IMR-90 (cell line): Measurements from ENCODE around the gene RTL9. TPM values are rescaled to one million over a fixed set of nuclear protein-coding genes. Genes with fewer than 3 reads are reported as not detected.

Experiments used
- ATAC-seq: fragments of 200-7000 bp; cut with Tn5 transposase; 2 replicates; pipeline ENCODE4 v1.9.1; 2020; ENCODE audit warnings: low read depth, mild to moderate bottlenecking, moderate library complexity
- BruUV-seq: library from RNA; stranded (reverse); fragments of 400-500 nt; replicated peaks from 2 replicates; lab custom pipeline; 2021; lab: Mats Ljungman, UMichigan
- CTCF ChIA-PET: fragments of 300-600 bp; formaldehyde crosslinking; extraction: SDS; loops from one replicate; lab custom pipeline; 2021; ENCODE audit warnings: antibody characterized with exemption; lab: Yijun Ruan, JAX
- POLR2A ChIA-PET: fragments of 300-600 bp; sonication (Branson Sonifier 250); formaldehyde crosslinking; loops from one replicate; lab custom pipeline; 2022; ENCODE audit warnings: antibody characterized with exemption; ENCODE audit not compliant: unreplicated experiment; lab: Charles Lee
- DNase-seq: peaks from one replicate; pipeline ENCODE4 v3.0.0; 2013
- H2AFZ ChIP-seq: replicated peaks from 2 replicates; pipeline ENCODE3; 2013; ENCODE audit warnings: low read length, mild to moderate bottlenecking; ENCODE audit not compliant: poor library complexity
- H2AK5ac ChIP-seq: 2 replicates; pipeline ENCODE4 v1.6.1; 2013; ENCODE audit warnings: low read depth, low read length, inconsistent platforms
- H2AK9ac ChIP-seq: replicated peaks from 2 replicates; pipeline ENCODE3; 2013; ENCODE audit warnings: mild to moderate bottlenecking, low read depth, low read length, moderate library complexity; ENCODE audit not compliant: poor library complexity
- H2BK120ac ChIP-seq: 2 replicates; pipeline ENCODE4 v1.6.1; 2013; ENCODE audit warnings: low read depth, low read length, inconsistent platforms
- H2BK15ac ChIP-seq: 3 replicates; pipeline ENCODE4 v1.6.1; 2013; ENCODE audit warnings: low read depth, low read length, inconsistent platforms
- H2BK20ac ChIP-seq: 2 replicates; pipeline ENCODE4 v1.6.1; 2013; ENCODE audit warnings: low read depth, mild to moderate bottlenecking, inconsistent platforms, low read length, moderate library complexity
- H2BK5ac ChIP-seq: 2 replicates; pipeline ENCODE4 v1.6.1; 2013; ENCODE audit warnings: mild to moderate bottlenecking, low read depth, low read length, inconsistent platforms; ENCODE audit not compliant: poor library complexity, severe bottlenecking
- H3K14ac ChIP-seq: replicated peaks from 2 replicates; pipeline ENCODE4 v1.6.1; 2013; ENCODE audit warnings: low read depth, low read length, inconsistent platforms
- H3K18ac ChIP-seq: 2 replicates; pipeline ENCODE4 v1.6.1; 2013; ENCODE audit warnings: low read depth, low read length, control low read depth
- H3K23ac ChIP-seq: 2 replicates; pipeline ENCODE4 v1.6.1; 2013; ENCODE audit warnings: low read depth, low read length, inconsistent platforms
- H3K27ac ChIP-seq: 2 replicates; pipeline ENCODE4 v1.5.1; 2013; ENCODE audit warnings: mild to moderate bottlenecking, control low read depth, low read length; ENCODE audit not compliant: insufficient read depth
- H3K27me3 ChIP-seq: 2 replicates; pipeline ENCODE4 v1.6.1; 2013; ENCODE audit warnings: low read length; ENCODE audit not compliant: control insufficient read depth, insufficient read depth
- H3K36me3 ChIP-seq: 2 replicates; pipeline ENCODE4 v1.6.1; 2013; ENCODE audit warnings: low read length, mixed read lengths; ENCODE audit not compliant: control insufficient read depth, insufficient read depth
- H3K4ac ChIP-seq: 2 replicates; pipeline ENCODE4 v1.6.1; 2013; ENCODE audit warnings: low read depth, low read length, inconsistent platforms
- H3K4me1 ChIP-seq: 2 replicates; pipeline ENCODE4 v1.6.1; 2013; ENCODE audit warnings: low read length, mixed read lengths; ENCODE audit not compliant: control insufficient read depth, insufficient read depth
- H3K4me2 ChIP-seq: 2 replicates; pipeline ENCODE4 v1.6.1; 2013; ENCODE audit warnings: low read depth, mild to moderate bottlenecking, control low read depth, low read length, moderate library complexity
- H3K4me3 ChIP-seq: 2 replicates; pipeline ENCODE4 v1.5.1; 2013; ENCODE audit warnings: low read depth, mild to moderate bottlenecking, control low read depth, low read length, moderate library complexity; ENCODE audit not compliant: insufficient read depth
- H3K56ac ChIP-seq: 2 replicates; pipeline ENCODE4 v1.6.1; 2013; ENCODE audit warnings: low read length, inconsistent platforms; ENCODE audit not compliant: insufficient read depth; ENCODE audit errors: extremely low read depth
- H3K79me1 ChIP-seq, 2 experiments: 2 replicates each; pipeline ENCODE4 v1.6.1; 2013; ENCODE audit warnings: low read length in 2 of 2, inconsistent platforms in 1 of 2, low read depth in 1 of 2
- H3K9ac ChIP-seq: 2 replicates; pipeline ENCODE4 v1.6.1; 2013; ENCODE audit warnings: low read depth, low read length, control low read depth
- H3K9me1 ChIP-seq: 2 replicates; pipeline ENCODE4 v1.6.1; 2013; ENCODE audit warnings: low read length, inconsistent platforms; ENCODE audit not compliant: insufficient read depth
- H3K9me3 ChIP-seq: 2 replicates; pipeline ENCODE4 v1.6.1; 2013; ENCODE audit warnings: low read length; ENCODE audit not compliant: control insufficient read depth, insufficient read depth
- H4K20me1 ChIP-seq: 2 replicates; pipeline ENCODE4 v1.6.1; 2013; ENCODE audit warnings: low read length, inconsistent platforms; ENCODE audit not compliant: insufficient read depth
- H4K5ac ChIP-seq: 2 replicates; pipeline ENCODE4 v1.6.1; 2013; ENCODE audit warnings: mild to moderate bottlenecking, low read depth, low read length, control low read depth
- H4K8ac ChIP-seq, 2 experiments: 2 replicates each; pipeline ENCODE4 v1.6.1; 2013; ENCODE audit warnings: low read depth in 2 of 2, low read length in 2 of 2, control low read depth in 1 of 2, inconsistent platforms in 1 of 2
- H4K91ac ChIP-seq: 2 replicates; pipeline ENCODE4 v1.6.1; 2013; ENCODE audit warnings: low read depth, low read length, inconsistent platforms; ENCODE audit not compliant: insufficient read depth
- BHLHE40 ChIP-seq: fragments of 150-350 bp; IDR thresholded peaks from 2 replicates; pipeline ENCODE4 v1.6.1; 2016; ENCODE audit warnings: mild to moderate bottlenecking, low read depth, low read length
- CHD1 ChIP-seq: IDR thresholded peaks from 2 replicates; pipeline ENCODE4 v1.6.1; 2012; ENCODE audit warnings: low read depth, low read length, improper control_type of control experiment
- FOS ChIP-seq: fragments of 150-350 bp; IDR thresholded peaks from 2 replicates; pipeline ENCODE4 v1.6.1; 2016; ENCODE audit warnings: low read depth, low read length
- MAFK ChIP-seq: IDR thresholded peaks from 2 replicates; pipeline ENCODE4 v1.6.1; 2012; ENCODE audit warnings: low read depth, low read length, improper control_type of control experiment
- MAZ ChIP-seq: IDR thresholded peaks from 2 replicates; pipeline ENCODE4 v1.6.1; 2012; ENCODE audit warnings: low read depth, mild to moderate bottlenecking, low read length, improper control_type of control experiment, moderate library complexity, borderline replicate concordance
- MXI1 ChIP-seq: IDR thresholded peaks from 2 replicates; pipeline ENCODE4 v1.6.1; 2012; ENCODE audit warnings: low read depth, mild to moderate bottlenecking, low read length, moderate library complexity, borderline replicate concordance
- POLR2A ChIP-seq: IDR thresholded peaks from 2 replicates; pipeline ENCODE4 v1.6.1; 2012; ENCODE audit warnings: mild to moderate bottlenecking, low read depth, low read length
- RAD21 ChIP-seq: IDR thresholded peaks from 2 replicates; pipeline ENCODE4 v1.6.1; 2012; ENCODE audit warnings: low read length, improper control_type of control experiment
- RFX5 ChIP-seq: IDR thresholded peaks from 2 replicates; pipeline ENCODE4 v1.8.0; 2012; ENCODE audit warnings: low read depth, mild to moderate bottlenecking, low read length, moderate library complexity
- SMC3 ChIP-seq: fragments of 150-350 bp; IDR thresholded peaks from 2 replicates; pipeline ENCODE4 v1.6.1; 2016; ENCODE audit warnings: low read depth, mild to moderate bottlenecking, antibody characterized with exemption, low read length, moderate library complexity
- WGBS, 2 experiments: methylation state at CpG; one replicate each; pipeline versions ENCODE4 v1.1.5 to v1.1.7; 2013; ENCODE audit warnings: missing lambda C conversion rate in 2 of 2; ENCODE audit not compliant: insufficient read length in 1 of 2; ENCODE audit errors: extremely low coverage in 2 of 2; 5-methylcytosine and 5-hydroxymethylcytosine counted together
- dilution Hi-C: fragments of 300-500 bp; cut with HindIII; formaldehyde crosslinking; loops from one replicate; pipeline ENCODE4 v1.14.3; 2018; ENCODE audit warnings: low sequenced_read_pairs; ENCODE audit not compliant: unreplicated experiment
- in situ Hi-C: fragments of 300-500 bp; cut with MboI; formaldehyde crosslinking; loops from 3 replicates; pipeline ENCODE4 v1.14.3; 2019; ENCODE audit warnings: low sequenced_read_pairs, inconsistent platforms, mixed read lengths
- intact Hi-C: fragments of 100-400 bp; cut with micrococcal nuclease; formaldehyde crosslinking; loops from 2 replicates; pipeline ENCODE4 v1.10.0; 2022
- polyA plus RNA-seq, 3 experiments: library from polyadenylated mRNA; depleted of rRNA; stranded (reverse); fragments of >200 nt; gene quantifications; 2 replicates each; pipeline ENCODE4 v1.2.3, GENCODE V29; 2012; ENCODE audit warnings: low replicate concordance in 1 of 3
- total RNA-seq: library from RNA; depleted of rRNA; stranded (reverse); fragments of >200 nt; gene quantifications from 2 replicates; pipeline ENCODE4 v1.2.3, GENCODE V29; 2012
- TF ChIP-seq, protein P1 (sequence below): fragments of 150-350 bp; IDR thresholded peaks from 2 replicates; pipeline ENCODE4 v1.6.1; 2017; ENCODE audit warnings: mild to moderate bottlenecking, antibody characterized with exemption, low read length, low read depth
- TF ChIP-seq, protein P2 (sequence below): conservative IDR thresholded peaks from 2 replicates; pipeline ENCODE4 v1.5.1; 2012; ENCODE audit warnings: mild to moderate bottlenecking, low read depth, low read length, improper control_type of control experiment

The RTL9 gene
- total and polyA plus RNA-seq, 2 of the 4 experiments (the other 2 are of a cell fraction): 0.26 to 0.90 TPM

GRCh38 chrX:110399497-110399896, 40.8 kb downstream of the RTL9 start:
- peaks cover 13% of the 10 kb centered on the region for H3K4me1 ChIP-seq
- TF ChIP-seq BHLHE40 (no peak), POLR2A (no peak), RAD21 (no peak), FOS (no peak), MXI1 (no peak), MAZ (no peak), MAFK (no peak), RFX5 (no peak), CHD1 (no peak), SMC3 (no peak)
- TF ChIP-seq, protein P1, sequence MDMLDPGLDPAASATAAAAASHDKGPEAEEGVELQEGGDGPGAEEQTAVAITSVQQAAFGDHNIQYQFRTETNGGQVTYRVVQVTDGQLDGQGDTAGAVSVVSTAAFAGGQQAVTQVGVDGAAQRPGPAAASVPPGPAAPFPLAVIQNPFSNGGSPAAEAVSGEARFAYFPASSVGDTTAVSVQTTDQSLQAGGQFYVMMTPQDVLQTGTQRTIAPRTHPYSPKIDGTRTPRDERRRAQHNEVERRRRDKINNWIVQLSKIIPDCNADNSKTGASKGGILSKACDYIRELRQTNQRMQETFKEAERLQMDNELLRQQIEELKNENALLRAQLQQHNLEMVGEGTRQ: no peak
- TF ChIP-seq, protein P2, sequence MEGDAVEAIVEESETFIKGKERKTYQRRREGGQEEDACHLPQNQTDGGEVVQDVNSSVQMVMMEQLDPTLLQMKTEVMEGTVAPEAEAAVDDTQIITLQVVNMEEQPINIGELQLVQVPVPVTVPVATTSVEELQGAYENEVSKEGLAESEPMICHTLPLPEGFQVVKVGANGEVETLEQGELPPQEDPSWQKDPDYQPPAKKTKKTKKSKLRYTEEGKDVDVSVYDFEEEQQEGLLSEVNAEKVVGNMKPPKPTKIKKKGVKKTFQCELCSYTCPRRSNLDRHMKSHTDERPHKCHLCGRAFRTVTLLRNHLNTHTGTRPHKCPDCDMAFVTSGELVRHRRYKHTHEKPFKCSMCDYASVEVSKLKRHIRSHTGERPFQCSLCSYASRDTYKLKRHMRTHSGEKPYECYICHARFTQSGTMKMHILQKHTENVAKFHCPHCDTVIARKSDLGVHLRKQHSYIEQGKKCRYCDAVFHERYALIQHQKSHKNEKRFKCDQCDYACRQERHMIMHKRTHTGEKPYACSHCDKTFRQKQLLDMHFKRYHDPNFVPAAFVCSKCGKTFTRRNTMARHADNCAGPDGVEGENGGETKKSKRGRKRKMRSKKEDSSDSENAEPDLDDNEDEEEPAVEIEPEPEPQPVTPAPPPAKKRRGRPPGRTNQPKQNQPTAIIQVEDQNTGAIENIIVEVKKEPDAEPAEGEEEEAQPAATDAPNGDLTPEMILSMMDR: no peak

More at GRCh38 chrX:110399497-110399896, 40.8 kb downstream of the RTL9 start:
- H3K23ac ChIP-seq: no peak overlapping the region
- no peak overlapping the region for H4K91ac ChIP-seq
- no peak for DNase-seq
- CTCF ChIA-PET: no interaction called here
- H3K27ac ChIP-seq: no peak overlapping the region
- no peak overlapping the region for H4K8ac ChIP-seq
- H3K36me3 ChIP-seq: no peaks in the 10 kb centered on the region
- H3K27me3 ChIP-seq: peaks cover 2% of the 10 kb centered on the region; the same call in 1 of the 2 replicates
- H3K14ac ChIP-seq: no peak overlapping the region
- H3K56ac ChIP-seq: no peak overlapping the region
- H3K18ac ChIP-seq: no peak overlapping the region
- H4K5ac ChIP-seq: no peak overlapping the region
- peaks cover 10% of the 10 kb centered on the region for H3K9me1 ChIP-seq
- peaks cover 0 to 4% of the 10 kb centered on the region in 2 experiments; a peak in 1 of 4 replicates for H3K79me1 ChIP-seq
- dilution Hi-C loops (no loop called here), in situ Hi-C loops (no loop called here), intact Hi-C loops (no loop called here)
- H3K4ac ChIP-seq: no peak overlapping the region
- no peak overlapping the region for H3K4me2 ChIP-seq
- no peak for ATAC-seq
- H3K4me3 ChIP-seq: no peak overlapping the region
- BruUV-seq: no TSS peak
- H2BK15ac ChIP-seq: no peak overlapping the region
- no peak overlapping the region for H2AK5ac ChIP-seq
- no peak overlapping the region for H3K9ac ChIP-seq
- no peaks in the 10 kb centered on the region for H3K9me3 ChIP-seq
- POLR2A ChIA-PET: no interaction called here
- no peaks in the 10 kb centered on the region for H4K20me1 ChIP-seq
- no peak overlapping the region for H2BK20ac ChIP-seq
- H2BK120ac ChIP-seq: no peak overlapping the region
- no CpG with 5 or more reads among the region's 5 CpGs for WGBS, 2 experiments
- H2AFZ ChIP-seq: no peak overlapping the region
- H2AK9ac ChIP-seq: no peak overlapping the region
- no peak overlapping the region for H2BK5ac ChIP-seq
